Measurements from ENCODE around the gene M1AP. TPM values are rescaled to one million over a fixed set of nuclear protein-coding genes. Genes with fewer than 3 reads are reported as not detected.
A peak's percentile ranks its signal among the peaks of the same experiment; 100 is the strongest.

M1AP gene
- total and polyA plus RNA-seq, 9 of the 15 experiments (the other 6 are each of a cell fraction or from before 2014, with no cell fraction given): 0.06 to 0.33 (median 0.11) TPM; not detected in 4

- TF ChIP-seq BRF1 (IDR thresholded peaks at IDR 0.05; ENCODE audit: borderline replicate concordance, extremely low read depth, insufficient read length) (no peak), MEIS2 (IDR thresholded peaks at IDR 0.05; ENCODE audit: partially characterized antibody) (peak; percentile 57), ZC3H4 (CRISPR knock-in tag; IDR thresholded peaks at IDR 0.05; ENCODE audit: borderline replicate concordance) (no peak), IFI16 (CRISPR knock-in tag; IDR thresholded peaks at IDR 0.05) (no peak), ZNF609 (CRISPR knock-in tag; IDR thresholded peaks at IDR 0.05; ENCODE audit: borderline replicate concordance) (no peak), ZKSCAN1 (IDR thresholded peaks at IDR 0.05; ENCODE audit: low read depth, low read length) (no peak), ZNF143 (CRISPR knock-in tag; IDR thresholded peaks at IDR 0.05) (no peak), HNRNPK (IDR thresholded peaks at IDR 0.05; ENCODE audit: low read depth, low read length, poor library complexity, severe bottlenecking) (no peak), PHB (CRISPR knock-in tag; IDR thresholded peaks at IDR 0.05) (no peak), ZNF584 (CRISPR knock-in tag; IDR thresholded peaks at IDR 0.05; ENCODE audit: low read depth) (no peak), CAMTA2 (CRISPR knock-in tag; conservative IDR thresholded peaks at IDR 0.05) (no peak), ATF3 (IDR thresholded peaks at IDR 0.05) (peak; percentile 22; the same call in 1 of the 2 replicates), ATF3 (CRISPR knock-in tag; conservative IDR thresholded peaks at IDR 0.05) (no peak), HMGN3 (IDR thresholded peaks at IDR 0.05; ENCODE audit: borderline replicate concordance, extremely low read depth, insufficient read length, low read depth, low read length) (no peak), ZSCAN32 (CRISPR knock-in tag; IDR thresholded peaks at IDR 0.05) (no peak), IRF9 (tag; IDR thresholded peaks at IDR 0.05) (no peak), NCOA1 (IDR thresholded peaks at IDR 0.05; ENCODE audit: low read depth) (no peak), E2F8 (IDR thresholded peaks at IDR 0.05; ENCODE audit: low read depth, partially characterized antibody) (no peak), BRD4 (IDR thresholded peaks at IDR 0.05) (no peak)
Observed at GRCh38 chr2:74632209-74632938, 15.8 kb downstream of the M1AP start (continued).
